Measurements from ENCODE around the gene KCNMB2. TPM values are rescaled to one million over a fixed set of nuclear protein-coding genes. Genes with fewer than 3 reads are reported as not detected.

Gene KCNMB2
- total RNA-seq, 1 experiment from 2014 or later, result not detected

- TF ChIP-seq EZH2 (IDR thresholded peaks at IDR 0.05; ENCODE audit: low read length, unreplicated experiment), result no peak
- TF ChIP-seq CTCF (conservative IDR thresholded peaks at IDR 0.05; ENCODE audit: low read depth, low read length), result no peak
- no peak for TF ChIP-seq EZH2phosphoT487 (IDR thresholded peaks at IDR 0.05; ENCODE audit: borderline replicate concordance, low read length)
- H3K4me3 ChIP-seq (ENCODE audit: low read length), result no peak overlapping the region
- intact Hi-C loops (cut with micrococcal nuclease), result no loop called here
- H3K27ac ChIP-seq (ENCODE audit: low read length), result no peak overlapping the region
- no peak overlapping the region for H3K9ac ChIP-seq (ENCODE audit: low read length)
- no peak overlapping the region for H3K4me2 ChIP-seq (ENCODE audit: low read length)
- no peak for ATAC-seq
- H3K36me3 ChIP-seq (ENCODE audit: low read depth, low read length), result no peaks in the 10 kb centered on the region
- POLR2A ChIA-PET (ENCODE audit: unreplicated experiment), result no interaction called here
- no peak for DNase-seq
- no peaks in the 10 kb centered on the region for H3F3A ChIP-seq (ENCODE audit: low read length, unreplicated experiment)
- no peaks in the 10 kb centered on the region for H3K9me2 ChIP-seq (replicated peaks; ENCODE audit: low read length)
- CTCF ChIA-PET, result no interaction called here
- H3K9me3 ChIP-seq (ENCODE audit: low read length), result no peaks in the 10 kb centered on the region
- H2AFZ ChIP-seq (ENCODE audit: low read length), result no peak overlapping the region
- peaks cover 31% of the 10 kb centered on the region for H3K27me3 ChIP-seq (ENCODE audit: low read length)
- no TSS peak for BruUV-seq (replicated peaks)
- no peaks in the 10 kb centered on the region for H4K20me1 ChIP-seq (ENCODE audit: low read length)
- H3K4me1 ChIP-seq (ENCODE audit: insufficient read depth, low read length), result no peaks in the 10 kb centered on the region
- H3K79me2 ChIP-seq (ENCODE audit: low read length), result no peaks in the 10 kb centered on the region
These were observed 15.8 kb upstream of the KCNMB2 start for GRCh38 chr3:178520451-178520850.

DNA sequence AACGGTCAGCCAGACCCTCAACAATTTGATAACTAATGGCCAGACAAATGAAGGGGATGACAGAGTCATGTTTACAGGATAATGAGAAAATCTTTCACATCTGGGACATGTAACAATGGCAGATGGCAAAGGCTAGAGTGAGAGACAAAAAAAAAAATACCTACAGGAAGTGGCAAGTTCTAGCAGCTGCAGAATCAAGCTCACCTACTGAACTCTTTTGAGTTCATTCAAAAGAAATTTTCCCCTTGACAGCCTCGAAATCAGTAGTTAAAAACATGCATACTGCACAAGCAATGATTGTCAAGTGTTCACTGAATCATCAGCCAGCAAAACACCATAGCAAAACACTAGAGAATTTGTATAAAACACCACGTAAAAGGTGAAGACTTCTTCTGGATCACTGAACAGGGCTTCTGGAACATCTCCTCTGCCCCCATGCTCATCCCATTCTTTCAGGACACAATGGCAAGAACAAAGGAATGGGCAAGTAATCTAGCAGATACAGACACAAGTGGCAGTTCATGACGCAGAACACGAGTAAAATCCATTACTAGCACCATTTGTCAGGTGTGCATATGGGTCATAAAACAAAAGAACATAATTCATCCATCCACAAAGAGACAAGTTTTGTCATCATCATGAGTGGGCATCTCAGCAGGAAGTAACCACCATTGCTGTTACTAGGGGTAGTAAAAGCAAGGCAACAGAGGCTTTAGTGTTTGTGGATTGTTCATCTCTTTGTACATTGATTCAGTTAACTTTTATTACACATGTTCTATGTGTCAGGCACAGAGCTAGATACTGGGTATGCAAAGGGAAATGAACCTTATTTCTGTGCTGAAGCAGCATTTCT lies 13.8 kb upstream of the KCNMB2 start:
- Histone ChIP-seq H3K79me2 (ENCODE audit: low read length) (no peaks in the 10 kb centered on the region), H4K20me1 (ENCODE audit: low read length) (no peaks in the 10 kb centered on the region), H3K9me3 (ENCODE audit: low read length) (no peaks in the 10 kb centered on the region), H3K4me2 (ENCODE audit: low read length) (no peak overlapping the region), H2AFZ (ENCODE audit: low read length) (no peak overlapping the region), H3F3A (ENCODE audit: low read length, unreplicated experiment) (no peaks in the 10 kb centered on the region), H3K27me3 (ENCODE audit: low read length) (peaks cover 40% of the 10 kb centered on the region), H3K4me3 (ENCODE audit: low read length) (no peak overlapping the region), H3K9me2 (replicated peaks; ENCODE audit: low read length) (no peaks in the 10 kb centered on the region), H3K4me1 (ENCODE audit: insufficient read depth, low read length) (no peaks in the 10 kb centered on the region), H3K36me3 (ENCODE audit: low read depth, low read length) (no peaks in the 10 kb centered on the region), H3K27ac (ENCODE audit: low read length) (no peak overlapping the region), H3K9ac (ENCODE audit: low read length) (no peak overlapping the region)
- intact Hi-C loops (cut with micrococcal nuclease), result no loop called here
- CTCF ChIA-PET, result no interaction called here
- DNase-seq, result no peak
- POLR2A ChIA-PET (ENCODE audit: unreplicated experiment), result no interaction called here
- no peak for ATAC-seq
- TF ChIP-seq CTCF (conservative IDR thresholded peaks at IDR 0.05; ENCODE audit: low read depth, low read length) (no peak), EZH2 (IDR thresholded peaks at IDR 0.05; ENCODE audit: low read length, unreplicated experiment) (no peak), EZH2phosphoT487 (IDR thresholded peaks at IDR 0.05; ENCODE audit: borderline replicate concordance, low read length) (no peak)
- no TSS peak for BruUV-seq (replicated peaks)

DNA sequence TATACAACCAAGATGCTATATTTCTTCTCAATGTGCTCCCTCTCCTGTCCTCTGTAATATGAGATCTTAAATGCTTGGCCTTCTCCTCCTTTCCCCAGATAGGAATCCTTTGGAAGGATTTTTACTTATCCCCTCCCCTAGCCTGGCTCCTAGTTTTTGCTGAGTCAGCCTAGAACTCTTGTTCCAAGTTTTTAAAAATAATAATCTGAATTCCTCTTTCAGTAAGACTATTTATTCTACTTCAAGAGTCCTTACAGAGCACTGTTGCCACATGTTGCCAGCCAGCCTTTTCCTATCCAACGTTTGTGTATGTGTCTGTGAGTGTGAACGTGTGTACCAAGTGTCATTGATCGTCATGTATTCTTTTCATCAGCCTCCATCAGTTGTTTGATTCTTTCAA lies 11.0 kb upstream of the KCNMB2 start:
- Histone ChIP-seq H3K9ac (ENCODE audit: low read length) (no peak overlapping the region), H3K27me3 (ENCODE audit: low read length) (peaks cover 32% of the 10 kb centered on the region; the same call in 1 of the 2 replicates), H3K36me3 (ENCODE audit: low read depth, low read length) (no peaks in the 10 kb centered on the region), H3F3A (ENCODE audit: low read length, unreplicated experiment) (no peaks in the 10 kb centered on the region), H3K79me2 (ENCODE audit: low read length) (no peaks in the 10 kb centered on the region), H3K9me2 (replicated peaks; ENCODE audit: low read length) (no peaks in the 10 kb centered on the region), H3K4me1 (ENCODE audit: insufficient read depth, low read length) (no peaks in the 10 kb centered on the region), H2AFZ (ENCODE audit: low read length) (no peak overlapping the region), H4K20me1 (ENCODE audit: low read length) (no peaks in the 10 kb centered on the region), H3K4me2 (ENCODE audit: low read length) (no peak overlapping the region), H3K9me3 (ENCODE audit: low read length) (no peaks in the 10 kb centered on the region), H3K4me3 (ENCODE audit: low read length) (no peak overlapping the region), H3K27ac (ENCODE audit: low read length) (no peak overlapping the region)
- TF ChIP-seq EZH2 (IDR thresholded peaks at IDR 0.05; ENCODE audit: low read length, unreplicated experiment) (no peak), CTCF (conservative IDR thresholded peaks at IDR 0.05; ENCODE audit: low read depth, low read length) (no peak)
- no TSS peak for BruUV-seq (replicated peaks)
- DNase-seq (no peak), ATAC-seq (no peak)
- ChIA-PET POLR2A (ENCODE audit: unreplicated experiment) (no interaction called here), CTCF (no interaction called here)
- intact Hi-C loops (cut with micrococcal nuclease), result no loop called here
